ENCODE data around the gene UNC13A. TPM values are rescaled to one million over a fixed set of nuclear protein-coding genes. Genes with fewer than 3 reads are reported as not detected.
A peak's percentile ranks its signal among the peaks of the same experiment; 100 is the strongest.

Gene UNC13A
- total and polyA plus RNA-seq, 2 of the 8 experiments (the other 6 are each of a cell fraction or from before 2014, with no cell fraction given) = 13.1 to 47.6 TPM

GRCh38 chr19:17567940-17568339, 120.2 kb downstream of the UNC13A start:
- ChIA-PET CTCF (ENCODE audit: partially characterized antibody) (interaction anchor here (0.5 to 3.2 kb wide), 2 partner anchors 72 to 317 kb away, joined by 3 to 10 read pairs; no protein-coding TSS in a partner anchor), POLR2A (ENCODE audit: partially characterized antibody) (no interaction called here)
- H3K9me3 ChIP-seq (ENCODE audit: insufficient read depth in 2 of 2, low read depth in 1 of 2, low read length in 1 of 2) = no peaks in the 10 kb centered on the region
- H2AK5ac ChIP-seq (ENCODE audit: low read depth, low read length) = no peak overlapping the region
- no peaks in the 10 kb centered on the region for H3K23me2 ChIP-seq (ENCODE audit: low read depth, low read length)
- no peak for TF ChIP-seq ATF2 (IDR thresholded peaks at IDR 0.05; ENCODE audit: low read length)
- no peak for TF ChIP-seq CTCF (IDR thresholded peaks at IDR 0.05; ENCODE audit: control extremely low read depth in 1 of 3, insufficient read depth in 1 of 3, low read depth in 1 of 3, low read length in 3 of 3)
- TF ChIP-seq KDM1A (IDR thresholded peaks at IDR 0.05; ENCODE audit: borderline replicate concordance, low read length) = 0 out of 2 replicates have a peak, but pooled peaks have one; percentile 16
- TF ChIP-seq JUN (IDR thresholded peaks at IDR 0.05; ENCODE audit: low read depth, low read length) = no peak
- no peak for TF ChIP-seq SUZ12 (IDR thresholded peaks at IDR 0.05; ENCODE audit: low read length)
- TF ChIP-seq HDAC6 (IDR thresholded peaks at IDR 0.05; ENCODE audit: low read depth, low read length) = no peak
- no peak for TF ChIP-seq BACH1 (IDR thresholded peaks at IDR 0.05; ENCODE audit: low read length)
- H2BK12ac ChIP-seq (ENCODE audit: low read depth, low read length) = no peak overlapping the region
- no peak overlapping the region for H3K4ac ChIP-seq (replicated peaks; ENCODE audit: insufficient read length, low read depth, low read length)
- no peak overlapping the region for H2BK20ac ChIP-seq (ENCODE audit: low read length)
- no peaks in the 10 kb centered on the region for H3K4me1 ChIP-seq (replicated peaks in 1 of 4; ENCODE audit: control insufficient read depth in 3 of 4, insufficient read depth in 4 of 4, low read length in 3 of 4)
- no peak for FAIRE-seq
- H3K18ac ChIP-seq (ENCODE audit: extremely low read depth, low read length) = no peak overlapping the region
- no peak overlapping the region for H3K23ac ChIP-seq (ENCODE audit: insufficient read length)
- H4K8ac ChIP-seq (ENCODE audit: extremely low read depth, insufficient read depth, low read length) = peak overlapping the region; percentile 25; the same call in 1 of the 2 replicates
- H3K9ac ChIP-seq (replicated peaks in 1 of 4; ENCODE audit: extremely low read depth in 1 of 4, low read depth in 3 of 4, low read length in 3 of 4) = no peak overlapping the region
- H3K27ac ChIP-seq (ENCODE audit: low read depth, low read length) = no peak overlapping the region
- no peaks in the 10 kb centered on the region for H3K79me1 ChIP-seq (ENCODE audit: low read depth, low read length)
- 70% methylated on average over 1 of the region's 1 CpG; no CpG with 5 or more reads in 1 of the 2 experiments for WGBS, 2 experiments (ENCODE audit: extremely low coverage in 1 of 2, insufficient coverage in 1 of 2, insufficient read length in 1 of 2, insufficient replicate concordance in 2 of 2, low coverage in 1 of 2, low lambda C conversion rate in 2 of 2, missing lambda C conversion rate in 1 of 2)
- no peak overlapping the region for H4K5ac ChIP-seq (ENCODE audit: insufficient read length, low read depth, low read length)
- no peak for DNase-seq (ENCODE audit: low read depth in 1 of 2, low spot score in 2 of 2)
- no peaks in the 10 kb centered on the region for H3K27me3 ChIP-seq (replicated peaks in 1 of 4; ENCODE audit: control insufficient read depth in 3 of 4, extremely low read depth in 1 of 4, insufficient read depth in 3 of 4, low read length in 3 of 4)
- no peak overlapping the region for H3K56ac ChIP-seq (replicated peaks; ENCODE audit: insufficient read length, low read depth, low read length)
- no peaks in the 10 kb centered on the region for H3K79me2 ChIP-seq (ENCODE audit: control insufficient read depth in 1 of 2, insufficient read depth in 2 of 2, low read length in 2 of 2)
- H2BK120ac ChIP-seq (replicated peaks; ENCODE audit: low read depth, low read length) = no peak overlapping the region
- H2BK15ac ChIP-seq (ENCODE audit: low read length) = no peak overlapping the region
- no peak overlapping the region for H4K91ac ChIP-seq (replicated peaks; ENCODE audit: insufficient read length, low read length)
- H3K4me3 ChIP-seq (ENCODE audit: extremely low read depth in 1 of 4, insufficient read depth in 2 of 4, low read depth in 3 of 4, low read length in 4 of 4) = no peak overlapping the region
- H3K36me3 ChIP-seq (ENCODE audit: control insufficient read depth in 2 of 4, insufficient read depth in 4 of 4, low read length in 3 of 4) = peaks cover 0 to 11% (median 5%) of the 10 kb centered on the region in 4 experiments; a peak in 4 of 8 replicates
- H2AFZ ChIP-seq (ENCODE audit: low read length) = no peak overlapping the region
- H3K14ac ChIP-seq (ENCODE audit: insufficient read length) = no peak overlapping the region
- H2BK5ac ChIP-seq (ENCODE audit: low read depth, low read length) = no peak overlapping the region
- peaks cover 0 to 4% of the 10 kb centered on the region in 2 experiments for H4K20me1 ChIP-seq (replicated peaks in 1 of 2; ENCODE audit: control insufficient read depth in 1 of 2, insufficient read depth in 2 of 2, low read length in 2 of 2)
- no peak overlapping the region for H3K4me2 ChIP-seq (ENCODE audit: insufficient read depth in 1 of 2, low read depth in 2 of 2, low read length in 2 of 2)
